ENCODE results near the gene SEC24D. TPM values are rescaled to one million over a fixed set of nuclear protein-coding genes. Genes with fewer than 3 reads are reported as not detected.

The SEC24D gene
- total RNA-seq, 1 experiment from 2014 or later: 28.4 TPM

DNA sequence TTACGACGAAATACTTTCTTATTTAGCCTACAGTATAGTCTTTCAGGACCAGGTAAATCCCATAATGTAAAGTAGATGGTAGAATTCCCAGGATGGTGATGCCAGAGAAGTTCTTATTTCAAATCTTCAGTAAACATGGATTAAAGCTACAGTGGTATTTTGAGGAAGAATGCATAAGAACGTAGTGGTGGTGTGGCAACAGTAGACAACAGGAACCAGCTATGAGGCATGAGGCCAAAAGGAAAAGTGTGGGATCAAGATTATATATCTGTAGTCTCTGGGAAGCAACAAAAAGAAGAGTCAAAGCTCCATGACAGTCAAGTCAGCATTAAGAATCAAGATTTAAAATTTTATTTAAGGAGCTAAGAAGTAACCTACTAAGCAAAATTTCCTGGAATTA lies 90.6 kb downstream of the SEC24D start:
- Mint-ChIP-seq H3K27ac (ENCODE audit: unreplicated experiment) (no peak overlapping the region), H3K9me3 (ENCODE audit: low read depth, unreplicated experiment) (no peaks in the 10 kb centered on the region), H3K36me3 (ENCODE audit: insufficient read depth, unreplicated experiment) (peaks cover 14% of the 10 kb centered on the region), H3K4me3 (ENCODE audit: low read depth, unreplicated experiment) (no peak overlapping the region), H3K4me1 (ENCODE audit: low read depth, unreplicated experiment) (no peaks in the 10 kb centered on the region), H3K27me3 (ENCODE audit: unreplicated experiment) (no peaks in the 10 kb centered on the region)
- intact Hi-C loops (cut with micrococcal nuclease; ENCODE audit: unreplicated experiment): no loop called here
- TF ChIP-seq, protein P1, sequence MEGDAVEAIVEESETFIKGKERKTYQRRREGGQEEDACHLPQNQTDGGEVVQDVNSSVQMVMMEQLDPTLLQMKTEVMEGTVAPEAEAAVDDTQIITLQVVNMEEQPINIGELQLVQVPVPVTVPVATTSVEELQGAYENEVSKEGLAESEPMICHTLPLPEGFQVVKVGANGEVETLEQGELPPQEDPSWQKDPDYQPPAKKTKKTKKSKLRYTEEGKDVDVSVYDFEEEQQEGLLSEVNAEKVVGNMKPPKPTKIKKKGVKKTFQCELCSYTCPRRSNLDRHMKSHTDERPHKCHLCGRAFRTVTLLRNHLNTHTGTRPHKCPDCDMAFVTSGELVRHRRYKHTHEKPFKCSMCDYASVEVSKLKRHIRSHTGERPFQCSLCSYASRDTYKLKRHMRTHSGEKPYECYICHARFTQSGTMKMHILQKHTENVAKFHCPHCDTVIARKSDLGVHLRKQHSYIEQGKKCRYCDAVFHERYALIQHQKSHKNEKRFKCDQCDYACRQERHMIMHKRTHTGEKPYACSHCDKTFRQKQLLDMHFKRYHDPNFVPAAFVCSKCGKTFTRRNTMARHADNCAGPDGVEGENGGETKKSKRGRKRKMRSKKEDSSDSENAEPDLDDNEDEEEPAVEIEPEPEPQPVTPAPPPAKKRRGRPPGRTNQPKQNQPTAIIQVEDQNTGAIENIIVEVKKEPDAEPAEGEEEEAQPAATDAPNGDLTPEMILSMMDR (IDR thresholded peaks at IDR 0.05; ENCODE audit: unreplicated experiment): no peak
- no peak for DNase-seq
- no TSS peak for BruUV-seq (replicated peaks)
- CTCF ChIA-PET: interaction anchor here (0.6 kb wide), 1 partner anchor 937 kb away, joined by 4 read pairs; no protein-coding TSS in a partner anchor

DNA sequence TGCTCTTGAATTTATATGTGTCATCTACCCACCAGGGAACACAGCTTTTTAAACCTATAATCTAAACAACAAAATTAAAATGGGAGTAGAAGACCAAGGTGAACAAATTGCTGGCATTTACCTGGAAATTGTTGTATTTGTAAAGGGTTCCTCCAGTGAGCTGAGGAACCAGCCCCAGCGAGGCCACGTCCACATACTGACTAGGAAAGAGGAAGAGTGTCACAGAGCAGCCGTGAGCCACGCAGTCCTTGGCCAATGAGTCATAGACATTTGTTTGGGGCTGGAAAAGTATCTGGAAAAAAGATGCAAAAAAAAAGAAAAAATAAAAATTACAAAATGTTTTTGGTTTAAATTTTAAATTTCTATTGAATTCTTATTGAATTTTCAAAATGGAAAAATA lies 92.1 kb downstream of the SEC24D start:
- H3K4me3 Mint-ChIP-seq (ENCODE audit: low read depth, unreplicated experiment): no peak overlapping the region

DNA sequence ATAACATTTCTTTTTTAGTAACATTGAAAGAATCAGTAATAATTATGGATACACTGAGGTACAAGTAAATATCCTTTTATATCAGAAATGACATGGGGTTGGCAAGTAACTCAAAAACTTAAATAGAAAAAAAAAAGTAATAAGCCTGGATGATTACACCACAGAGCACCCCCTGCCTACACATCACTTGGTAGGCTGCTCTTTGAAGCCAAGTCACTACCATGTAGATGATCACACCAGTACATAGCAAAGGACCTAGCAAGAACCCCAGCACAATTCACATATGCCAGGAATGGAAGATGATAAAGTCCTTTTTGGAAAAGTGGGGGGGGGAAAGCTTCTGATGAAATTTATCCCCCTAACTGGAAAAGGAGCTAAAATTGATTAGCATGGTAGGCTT lies 93.9 kb downstream of the SEC24D start:
- DNase-seq: no peak
- intact Hi-C loops (cut with micrococcal nuclease; ENCODE audit: unreplicated experiment): no loop called here
- no TSS peak for BruUV-seq (replicated peaks)
- H3K27me3 Mint-ChIP-seq (ENCODE audit: unreplicated experiment): no peaks in the 10 kb centered on the region
- H3K27ac Mint-ChIP-seq (ENCODE audit: unreplicated experiment): no peak overlapping the region
- no peaks in the 10 kb centered on the region for H3K4me1 Mint-ChIP-seq (ENCODE audit: low read depth, unreplicated experiment)
- H3K36me3 Mint-ChIP-seq (ENCODE audit: insufficient read depth, unreplicated experiment): peaks cover 14% of the 10 kb centered on the region
- CTCF ChIA-PET: interaction anchor here (0.6 kb wide), 1 partner anchor 24 kb away, joined by 3 read pairs; no protein-coding TSS in a partner anchor
- no peaks in the 10 kb centered on the region for H3K9me3 Mint-ChIP-seq (ENCODE audit: low read depth, unreplicated experiment)
- TF ChIP-seq, protein P1 (IDR thresholded peaks at IDR 0.05; ENCODE audit: unreplicated experiment): no peak
- no peak overlapping the region for H3K4me3 Mint-ChIP-seq (ENCODE audit: low read depth, unreplicated experiment)

More for the DNA sequence above, 92.1 kb downstream of the SEC24D start:
- no peak for DNase-seq
- no peaks in the 10 kb centered on the region for H3K4me1 Mint-ChIP-seq (ENCODE audit: low read depth, unreplicated experiment)
- CTCF ChIA-PET: no interaction called here
- intact Hi-C loops (cut with micrococcal nuclease; ENCODE audit: unreplicated experiment): no loop called here
- no peak overlapping the region for H3K27ac Mint-ChIP-seq (ENCODE audit: unreplicated experiment)
- TF ChIP-seq, protein P1 (IDR thresholded peaks at IDR 0.05; ENCODE audit: unreplicated experiment): no peak
- no peaks in the 10 kb centered on the region for H3K27me3 Mint-ChIP-seq (ENCODE audit: unreplicated experiment)
- peaks cover 14% of the 10 kb centered on the region for H3K36me3 Mint-ChIP-seq (ENCODE audit: insufficient read depth, unreplicated experiment)
- no TSS peak for BruUV-seq (replicated peaks)
- H3K9me3 Mint-ChIP-seq (ENCODE audit: low read depth, unreplicated experiment): no peaks in the 10 kb centered on the region

DNA sequence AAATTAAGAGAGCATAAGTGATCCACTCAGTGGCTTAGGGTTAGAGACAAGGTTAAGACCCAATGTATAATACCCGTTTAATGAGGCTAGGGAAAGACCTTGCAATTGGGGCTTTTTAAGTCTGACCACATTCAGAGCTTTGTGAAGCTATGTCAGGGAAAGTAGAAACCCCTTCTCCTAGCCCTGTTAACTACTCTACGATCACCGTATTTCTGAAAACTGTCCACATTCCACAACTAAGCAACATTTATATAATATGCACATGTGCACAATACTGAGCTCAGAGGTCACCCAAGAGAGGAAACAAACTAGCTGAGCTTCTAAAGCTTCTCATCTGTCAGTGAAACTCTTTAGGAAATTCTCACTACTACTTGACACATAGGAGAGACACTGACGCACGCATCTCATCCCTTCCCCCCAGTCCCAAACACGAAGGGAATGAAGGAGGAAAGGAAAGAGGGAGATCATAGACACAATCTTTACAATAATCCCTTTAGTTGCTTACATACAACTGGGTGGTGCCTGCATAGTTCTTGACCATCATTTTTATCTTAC lies 94.5 kb downstream of the SEC24D start:
- Mint-ChIP-seq H3K4me1 (ENCODE audit: low read depth, unreplicated experiment) (no peaks in the 10 kb centered on the region), H3K27ac (ENCODE audit: unreplicated experiment) (no peak overlapping the region), H3K4me3 (ENCODE audit: low read depth, unreplicated experiment) (no peak overlapping the region), H3K27me3 (ENCODE audit: unreplicated experiment) (no peaks in the 10 kb centered on the region), H3K36me3 (ENCODE audit: insufficient read depth, unreplicated experiment) (peaks cover 14% of the 10 kb centered on the region), H3K9me3 (ENCODE audit: low read depth, unreplicated experiment) (no peaks in the 10 kb centered on the region)
- TF ChIP-seq, protein P1 (IDR thresholded peaks at IDR 0.05; ENCODE audit: unreplicated experiment): no peak
- intact Hi-C loops (cut with micrococcal nuclease; ENCODE audit: unreplicated experiment): loop anchor here (1.0 kb wide), 1 partner anchor 228 kb away; no protein-coding TSS in a partner anchor
- no peak for DNase-seq
- CTCF ChIA-PET: no interaction called here
- no TSS peak for BruUV-seq (replicated peaks)

Measured in Calu3 (cell line).